AG08396 (cell line): ENCODE results near the gene B3GNT7.
"Not testable (repeated sequence)": the region's sequence is repeated elsewhere in the genome, so short reads cannot be mapped to it uniquely, and the experiment has no call there.

Experiments
- DNase-seq: peaks from one replicate; pipeline ENCODE4 v3.0.0; 2012; ENCODE audit warnings: low spot score, mixed read lengths

The B3GNT7 gene

GRCh38 chr2:231425811-231426703 lies 30.5 kb downstream of the B3GNT7 start:
- DNase-seq, result no peak

- DNase-seq, result no peak
Observed at GRCh38 chr2:231427116-231427515, 31.6 kb downstream of the B3GNT7 start.

GRCh38 chr2:231429152-231429551 lies 33.6 kb downstream of the B3GNT7 start:
- DNase-seq, result no peak

- DNase-seq, result no peak
Observed at GRCh38 chr2:231429901-231430300, 34.4 kb downstream of the B3GNT7 start.

- not testable (repeated sequence) for DNase-seq
Observed at GRCh38 chr2:231430437-231430836, 34.9 kb downstream of the B3GNT7 start.

GRCh38 chr2:231431606-231432005 lies 36.1 kb downstream of the B3GNT7 start:
- no peak for DNase-seq

- DNase-seq, result no peak
Observed at GRCh38 chr2:231433990-231434389, 38.5 kb downstream of the B3GNT7 start.

- no peak for DNase-seq
Observed at GRCh38 chr2:231436957-231437356, 41.4 kb downstream of the B3GNT7 start.

- DNase-seq, result no peak
Observed at GRCh38 chr2:231449503-231450054, 54.1 kb downstream of the B3GNT7 start.

- no peak for DNase-seq
Observed at GRCh38 chr2:231450548-231450989, 55.1 kb downstream of the B3GNT7 start.
